Endothelial cell (in vitro differentiated cells): ENCODE data around the gene AGPAT2. TPM values are rescaled to one million over a fixed set of nuclear protein-coding genes. Genes with fewer than 3 reads are reported as not detected.
"Not testable (repeated sequence)": the region's sequence is repeated elsewhere in the genome, so short reads cannot be mapped to it uniquely, and the experiment has no call there.

ENCODE experiments used
- DNase-seq: peaks from one replicate; pipeline ENCODE4 v3.0.0; 2021; ENCODE audit warnings: low spot score
- H3K27ac Mint-ChIP-seq: one replicate; pipeline ENCODE4 v1.8.0; 2021; ENCODE audit warnings: mixed read lengths, inconsistent platforms; ENCODE audit not compliant: unreplicated experiment
- H3K27me3 Mint-ChIP-seq: one replicate; pipeline ENCODE4 v1.8.0; 2021; ENCODE audit warnings: mild to moderate bottlenecking, moderate library complexity, mixed read lengths, inconsistent platforms; ENCODE audit not compliant: unreplicated experiment
- H3K36me3 Mint-ChIP-seq: one replicate; pipeline ENCODE4 v1.8.0; 2021; ENCODE audit warnings: mild to moderate bottlenecking, low read depth, mixed read lengths, inconsistent platforms; ENCODE audit not compliant: unreplicated experiment
- H3K4me1 Mint-ChIP-seq: one replicate; pipeline ENCODE4 v1.8.0; 2021; ENCODE audit warnings: mild to moderate bottlenecking, mixed read lengths, inconsistent platforms; ENCODE audit not compliant: unreplicated experiment
- H3K4me3 Mint-ChIP-seq: one replicate; pipeline ENCODE4 v1.8.0; 2021; ENCODE audit warnings: mild to moderate bottlenecking, mixed read lengths, inconsistent platforms; ENCODE audit not compliant: unreplicated experiment
- H3K9me3 Mint-ChIP-seq: one replicate; pipeline ENCODE4 v1.8.0; 2021; ENCODE audit warnings: mixed read lengths, inconsistent platforms; ENCODE audit not compliant: unreplicated experiment
- total RNA-seq: library from RNA; stranded (reverse); fragmentation: NEBNext Ultra II Directional; extraction: Animal tissue kit (Norgen Biotek cat#: 25700); gene quantifications from one replicate; pipeline ENCODE4 v1.2.1, GENCODE V29; 2021; ENCODE audit not compliant: unreplicated experiment
- TF ChIP-seq, protein P1 (sequence below): fragments of 200-600 bp; sonication (generic); IDR thresholded peaks from one replicate; pipeline ENCODE4 v1.5.0; 2021; ENCODE audit warnings: antibody characterized with exemption; ENCODE audit not compliant: unreplicated experiment

Gene AGPAT2
- total RNA-seq, 1 donor from 2014 or later = 38.9 TPM

DNA sequence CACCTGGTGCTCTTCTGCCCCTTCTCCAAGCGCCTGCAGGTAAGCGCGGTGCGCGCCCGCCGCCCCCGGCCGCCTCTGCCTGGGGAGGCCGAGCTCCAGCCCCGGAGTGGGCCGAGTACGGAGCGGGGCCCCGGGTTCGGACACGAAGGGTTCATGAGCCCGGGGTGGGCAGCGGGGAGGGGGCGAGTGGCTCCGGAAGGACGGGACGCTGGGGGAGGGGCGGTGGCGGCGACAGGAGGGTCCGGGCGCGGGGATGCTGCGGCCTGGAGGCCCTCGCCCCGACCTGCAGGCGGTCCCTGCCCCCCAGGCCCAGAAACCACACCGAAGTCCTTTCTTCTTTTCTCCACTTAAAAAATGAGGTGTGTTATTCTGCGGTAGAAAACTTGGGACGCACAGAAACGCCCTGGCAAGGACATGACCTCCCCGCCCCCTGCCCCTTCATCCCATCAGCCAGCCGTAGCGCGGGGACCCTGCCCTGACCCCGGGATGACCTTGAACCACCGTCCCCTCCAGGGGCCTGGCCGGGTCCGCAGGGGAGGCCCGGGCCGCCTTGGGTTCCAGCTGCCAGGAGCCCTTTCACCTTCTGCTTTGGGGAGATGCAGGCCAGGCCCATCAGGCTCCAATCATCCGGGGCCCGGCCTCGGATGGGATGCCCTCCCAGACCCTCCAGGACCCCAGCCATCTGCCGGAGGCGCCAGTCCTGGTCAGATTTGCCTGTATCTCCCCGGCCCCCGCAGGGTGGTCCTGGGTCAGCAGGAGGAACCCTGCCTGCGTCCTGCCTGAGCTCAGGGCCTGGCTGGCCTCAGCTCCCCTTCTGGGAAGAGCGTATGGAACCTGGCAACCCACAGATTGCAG is 25.7 kb upstream of the AGPAT2 start:
- Mint-ChIP-seq H3K4me3 (peak overlapping the region; percentile 89), H3K27ac (peak overlapping the region; percentile 70), H3K27me3 (peaks cover 18% of the 10 kb centered on the region), H3K36me3 (peaks cover 18% of the 10 kb centered on the region), H3K4me1 (peaks cover 42% of the 10 kb centered on the region), H3K9me3 (no peaks in the 10 kb centered on the region)
- TF ChIP-seq, protein P1, sequence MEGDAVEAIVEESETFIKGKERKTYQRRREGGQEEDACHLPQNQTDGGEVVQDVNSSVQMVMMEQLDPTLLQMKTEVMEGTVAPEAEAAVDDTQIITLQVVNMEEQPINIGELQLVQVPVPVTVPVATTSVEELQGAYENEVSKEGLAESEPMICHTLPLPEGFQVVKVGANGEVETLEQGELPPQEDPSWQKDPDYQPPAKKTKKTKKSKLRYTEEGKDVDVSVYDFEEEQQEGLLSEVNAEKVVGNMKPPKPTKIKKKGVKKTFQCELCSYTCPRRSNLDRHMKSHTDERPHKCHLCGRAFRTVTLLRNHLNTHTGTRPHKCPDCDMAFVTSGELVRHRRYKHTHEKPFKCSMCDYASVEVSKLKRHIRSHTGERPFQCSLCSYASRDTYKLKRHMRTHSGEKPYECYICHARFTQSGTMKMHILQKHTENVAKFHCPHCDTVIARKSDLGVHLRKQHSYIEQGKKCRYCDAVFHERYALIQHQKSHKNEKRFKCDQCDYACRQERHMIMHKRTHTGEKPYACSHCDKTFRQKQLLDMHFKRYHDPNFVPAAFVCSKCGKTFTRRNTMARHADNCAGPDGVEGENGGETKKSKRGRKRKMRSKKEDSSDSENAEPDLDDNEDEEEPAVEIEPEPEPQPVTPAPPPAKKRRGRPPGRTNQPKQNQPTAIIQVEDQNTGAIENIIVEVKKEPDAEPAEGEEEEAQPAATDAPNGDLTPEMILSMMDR = no peak
- no peak for DNase-seq

DNA sequence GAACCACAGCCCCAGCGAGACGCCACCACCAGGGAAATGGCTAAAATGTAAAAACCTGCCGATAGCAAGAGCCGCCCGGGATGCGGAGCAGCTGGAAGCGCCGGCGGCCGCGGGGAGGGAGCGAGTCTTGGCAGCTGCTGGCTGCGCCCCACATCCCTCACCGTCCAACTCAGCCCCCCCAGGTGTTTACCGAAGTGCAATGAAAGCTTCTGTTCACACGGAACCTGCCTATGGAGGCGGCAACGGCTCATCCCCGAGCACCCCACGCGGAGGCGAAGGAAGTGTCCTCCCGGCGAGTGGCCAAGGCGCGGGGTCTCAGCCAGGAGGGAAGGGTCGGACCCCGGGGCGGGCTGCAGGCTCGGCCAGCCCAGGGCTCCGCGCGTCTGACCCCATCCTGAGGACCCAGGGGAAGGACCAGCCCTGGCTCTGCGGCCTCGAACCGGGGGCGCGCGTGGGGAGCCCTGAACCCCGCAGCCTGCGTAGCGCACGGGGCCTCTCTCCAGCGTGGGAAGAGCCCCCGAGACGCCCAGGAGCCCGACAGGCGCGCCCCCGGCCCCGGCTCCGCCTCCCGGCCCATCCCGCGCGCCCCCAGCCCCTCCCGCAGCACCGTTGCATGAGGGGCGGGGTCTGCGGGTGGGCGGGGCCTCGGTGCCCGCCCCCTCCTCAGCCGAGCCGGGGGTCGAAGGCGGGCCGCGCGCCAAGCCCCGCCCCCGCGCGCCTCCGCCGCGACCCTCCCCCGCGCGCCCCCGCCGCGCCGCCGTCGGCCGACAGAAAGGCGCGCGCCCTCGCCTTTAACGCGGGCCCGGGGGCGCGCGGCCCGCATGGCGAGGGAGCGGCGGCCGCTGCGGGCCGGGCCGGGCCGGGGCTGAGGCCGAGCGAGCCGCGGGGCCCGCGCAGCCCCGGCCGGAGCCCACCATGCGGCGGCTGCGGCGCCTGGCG is 24.8 kb upstream of the AGPAT2 start, which contains the start of gene DIPK1B:
Gene DIPK1B, plus strand, starts transcription at position 822 of the 939 bp plus-strand sequence. Its CDS starts 94 bp downstream, at position 916.
- Mint-ChIP-seq H3K4me1 (peaks cover 43% of the 10 kb centered on the region), H3K9me3 (no peaks in the 10 kb centered on the region), H3K4me3 (peak within 1 kb of the TSS; percentile 97), H3K27me3 (peaks cover 17% of the 10 kb centered on the region), H3K36me3 (peaks cover 17% of the 10 kb centered on the region), H3K27ac (peak within 1 kb of the TSS; percentile 78)
- peak; percentile 78 for DNase-seq
- TF ChIP-seq, protein P1 = no peak

- not testable (repeated sequence) for DNase-seq, H3K9me3 Mint-ChIP-seq
- Mint-ChIP-seq H3K36me3 (peaks cover 12% of the 10 kb centered on the region), H3K27ac (peak overlapping the region; percentile 78), H3K27me3 (peaks cover 13% of the 10 kb centered on the region), H3K4me1 (peaks cover 40% of the 10 kb centered on the region), H3K4me3 (peak overlapping the region; percentile 97)
Measured at GRCh38 chr9:136711219-136711648, 24.0 kb upstream of the AGPAT2 start.

DNA sequence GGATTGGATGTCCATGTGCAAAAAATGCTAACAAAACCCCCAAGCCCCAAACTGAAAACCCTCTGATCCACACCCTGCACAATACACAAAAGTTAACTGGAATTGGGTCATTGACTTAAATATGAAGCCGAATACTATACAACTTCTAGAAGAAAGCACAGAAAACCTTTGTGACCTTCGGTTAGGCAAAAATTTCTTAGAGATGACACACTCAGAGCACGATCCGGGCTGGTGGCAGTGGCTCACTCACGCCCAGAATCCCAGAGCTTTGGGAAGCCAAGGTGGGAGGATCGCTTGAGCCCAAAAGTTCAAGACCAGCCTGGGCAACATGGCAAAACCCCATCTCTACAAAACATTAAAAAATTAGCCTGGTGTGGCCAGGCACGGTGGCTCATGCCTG is 23.3 kb upstream of the AGPAT2 start:
- H3K36me3 Mint-ChIP-seq = peaks cover 12% of the 10 kb centered on the region
- no peak for DNase-seq
- peaks cover 17% of the 10 kb centered on the region for H3K27me3 Mint-ChIP-seq
- TF ChIP-seq, protein P1 = no peak
- peaks cover 38% of the 10 kb centered on the region for H3K4me1 Mint-ChIP-seq
- H3K27ac Mint-ChIP-seq = no peak overlapping the region
- H3K4me3 Mint-ChIP-seq = peak overlapping the region; percentile 97
- no peaks in the 10 kb centered on the region for H3K9me3 Mint-ChIP-seq

DNA sequence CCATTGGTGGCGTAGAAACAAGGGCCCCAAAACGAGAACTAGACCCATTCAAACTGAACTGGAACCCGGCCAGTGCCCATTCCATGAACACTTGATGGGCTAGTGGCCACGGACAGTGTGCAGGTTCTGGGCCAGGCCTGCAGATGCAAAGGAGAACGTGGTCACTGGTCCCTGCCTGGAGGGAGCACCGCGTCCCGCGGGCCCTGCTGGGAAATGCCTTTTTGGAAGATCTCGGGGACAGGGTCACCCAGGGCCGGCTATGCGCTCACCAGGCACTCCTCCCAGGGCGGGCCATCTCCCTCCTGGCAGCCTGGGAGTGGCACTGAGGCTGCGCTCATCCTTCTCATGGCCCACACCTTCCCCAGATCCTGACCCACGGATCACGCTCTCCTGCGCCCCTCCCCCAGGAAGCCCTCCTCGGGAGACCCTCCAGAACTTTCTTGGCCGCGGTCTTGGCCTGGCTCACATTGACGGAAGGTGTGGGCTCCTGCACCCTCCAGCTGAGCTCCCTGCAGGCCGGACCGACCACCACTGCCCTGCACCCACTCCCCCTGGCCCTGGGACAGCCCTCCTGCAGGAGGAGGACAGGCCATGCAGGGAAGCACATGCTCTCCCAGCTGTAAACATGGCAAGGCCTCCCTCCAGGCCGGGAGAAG is 22.3 kb upstream of the AGPAT2 start:
- no peak overlapping the region for H3K4me3 Mint-ChIP-seq
- no peak overlapping the region for H3K27ac Mint-ChIP-seq
- peaks cover 13% of the 10 kb centered on the region for H3K36me3 Mint-ChIP-seq
- H3K27me3 Mint-ChIP-seq = peaks cover 24% of the 10 kb centered on the region
- peak; percentile 7 for DNase-seq
- TF ChIP-seq, protein P1 = no peak
- H3K9me3 Mint-ChIP-seq = no peaks in the 10 kb centered on the region
- H3K4me1 Mint-ChIP-seq = peaks cover 40% of the 10 kb centered on the region
